ENCODE results near the gene LRRC71.

DNA sequence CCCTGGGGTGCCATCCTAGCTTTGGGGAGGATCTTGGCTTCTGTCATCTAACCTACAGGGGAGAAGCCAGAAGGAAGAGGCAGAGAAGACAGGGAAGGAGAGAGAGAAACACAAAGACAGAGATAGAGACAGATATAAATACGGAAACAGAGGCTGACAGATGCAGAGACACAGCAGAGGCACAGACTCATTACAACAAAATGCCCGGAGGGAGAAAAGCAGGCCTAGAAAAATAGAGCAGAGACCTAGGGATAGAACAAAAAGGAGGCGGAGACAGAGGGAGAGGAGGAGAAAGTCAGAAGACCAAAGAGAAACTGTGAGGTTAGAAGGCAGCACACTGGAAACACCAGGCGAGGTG is 25.0 kb upstream of the LRRC71 start:
- TF ChIP-seq, protein P1, sequence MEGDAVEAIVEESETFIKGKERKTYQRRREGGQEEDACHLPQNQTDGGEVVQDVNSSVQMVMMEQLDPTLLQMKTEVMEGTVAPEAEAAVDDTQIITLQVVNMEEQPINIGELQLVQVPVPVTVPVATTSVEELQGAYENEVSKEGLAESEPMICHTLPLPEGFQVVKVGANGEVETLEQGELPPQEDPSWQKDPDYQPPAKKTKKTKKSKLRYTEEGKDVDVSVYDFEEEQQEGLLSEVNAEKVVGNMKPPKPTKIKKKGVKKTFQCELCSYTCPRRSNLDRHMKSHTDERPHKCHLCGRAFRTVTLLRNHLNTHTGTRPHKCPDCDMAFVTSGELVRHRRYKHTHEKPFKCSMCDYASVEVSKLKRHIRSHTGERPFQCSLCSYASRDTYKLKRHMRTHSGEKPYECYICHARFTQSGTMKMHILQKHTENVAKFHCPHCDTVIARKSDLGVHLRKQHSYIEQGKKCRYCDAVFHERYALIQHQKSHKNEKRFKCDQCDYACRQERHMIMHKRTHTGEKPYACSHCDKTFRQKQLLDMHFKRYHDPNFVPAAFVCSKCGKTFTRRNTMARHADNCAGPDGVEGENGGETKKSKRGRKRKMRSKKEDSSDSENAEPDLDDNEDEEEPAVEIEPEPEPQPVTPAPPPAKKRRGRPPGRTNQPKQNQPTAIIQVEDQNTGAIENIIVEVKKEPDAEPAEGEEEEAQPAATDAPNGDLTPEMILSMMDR (IDR thresholded peaks at IDR 0.05; ENCODE audit: low read depth, low read length): no peak
- TF ChIP-seq, protein P2, sequence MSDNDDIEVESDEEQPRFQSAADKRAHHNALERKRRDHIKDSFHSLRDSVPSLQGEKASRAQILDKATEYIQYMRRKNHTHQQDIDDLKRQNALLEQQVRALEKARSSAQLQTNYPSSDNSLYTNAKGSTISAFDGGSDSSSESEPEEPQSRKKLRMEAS (IDR thresholded peaks at IDR 0.05; ENCODE audit: low read depth, low read length): no peak
- TF ChIP-seq POLR2A (IDR thresholded peaks at IDR 0.05; ENCODE audit: extremely low read depth, insufficient read length): no peak
- TF ChIP-seq MYC (IDR thresholded peaks at IDR 0.05; ENCODE audit: low read depth, low read length): no peak
